Left ventricle myocardium inferior (tissue), 1 donor: Measurements from ENCODE around the gene ELMO2. TPM values are rescaled to one million over a fixed set of nuclear protein-coding genes. Genes with fewer than 3 reads are reported as not detected.

Experiments
- DNase-seq: peaks from one replicate; pipeline ENCODE4 v3.0.0-alpha.2; 2020
- H3K27ac ChIP-seq: fragments of 200-600 bp; replicated peaks from 2 replicates; pipeline ENCODE4 v1.8.0; 2021
- H3K27me3 ChIP-seq: fragments of 200-600 bp; 2 replicates; pipeline ENCODE4 v1.8.0; 2021; ENCODE audit warnings: low read depth
- H3K36me3 ChIP-seq: fragments of 200-600 bp; 2 replicates; pipeline ENCODE4 v1.8.0; 2021
- H3K4me1 ChIP-seq: fragments of 200-600 bp; 2 replicates; pipeline ENCODE4 v1.8.0; 2021
- H3K4me3 ChIP-seq: fragments of 200-600 bp; 2 replicates; pipeline ENCODE4 v1.8.0; 2021; ENCODE audit warnings: mild to moderate bottlenecking, moderate library complexity
- H3K9me3 ChIP-seq: fragments of 200-600 bp; replicated peaks from 2 replicates; pipeline ENCODE4 v1.8.0; 2021
- CTCF ChIP-seq: fragments of 200-600 bp; IDR thresholded peaks from 2 replicates; pipeline ENCODE4 v1.8.0; 2021; ENCODE audit warnings: antibody characterized with exemption, mild to moderate bottlenecking, borderline replicate concordance
- intact Hi-C: fragments of 100-400 bp; cut with micrococcal nuclease; formaldehyde crosslinking; loops from one replicate; pipeline ENCODE4 v1.11.0; 2022
- total RNA-seq: library from RNA; stranded (reverse); fragmentation: NEBNext Ultra II Directional; extraction: Animal tissue kit (Norgen Biotek cat#: 25700); gene quantifications from one replicate; pipeline ENCODE4 v1.2.1, GENCODE V29; 2021
- donor health status: DM: no; HTN: yes; CAD: no; lungs with severe emphysema.

ELMO2 gene
- total RNA-seq, 1 donor from 2014 or later = 28.5 TPM

GRCh38 chr20:46353500-46354206 lies 52.8 kb downstream of the ELMO2 start:
- H3K9me3 ChIP-seq = no peaks in the 10 kb centered on the region
- no peak overlapping the region for H3K4me3 ChIP-seq
- intact Hi-C loops = no loop called here
- H3K4me1 ChIP-seq = peaks cover 39% of the 10 kb centered on the region
- no peaks in the 10 kb centered on the region for H3K27me3 ChIP-seq
- no peak for DNase-seq
- no peak for TF ChIP-seq CTCF
- H3K36me3 ChIP-seq = peaks cover 26% of the 10 kb centered on the region
- no peak overlapping the region for H3K27ac ChIP-seq

GRCh38 chr20:46352370-46352938 lies 54.0 kb downstream of the ELMO2 start:
- intact Hi-C loops = no loop called here
- H3K4me1 ChIP-seq = peaks cover 34% of the 10 kb centered on the region
- H3K4me3 ChIP-seq = no peak overlapping the region
- no peaks in the 10 kb centered on the region for H3K9me3 ChIP-seq
- DNase-seq = no peak
- no peaks in the 10 kb centered on the region for H3K27me3 ChIP-seq
- H3K27ac ChIP-seq = no peak overlapping the region
- peaks cover 26% of the 10 kb centered on the region for H3K36me3 ChIP-seq
- no peak for TF ChIP-seq CTCF

GRCh38 chr20:46351357-46352058 lies 54.9 kb downstream of the ELMO2 start:
- peaks cover 24% of the 10 kb centered on the region for H3K4me1 ChIP-seq
- H3K27me3 ChIP-seq = no peaks in the 10 kb centered on the region
- H3K9me3 ChIP-seq = no peaks in the 10 kb centered on the region
- no peak overlapping the region for H3K27ac ChIP-seq
- intact Hi-C loops = no loop called here
- TF ChIP-seq CTCF = no peak
- peaks cover 26% of the 10 kb centered on the region for H3K36me3 ChIP-seq
- no peak for DNase-seq
- no peak overlapping the region for H3K4me3 ChIP-seq

GRCh38 chr20:46350986-46351267 lies 55.5 kb downstream of the ELMO2 start:
- DNase-seq = no peak

More at GRCh38 chr20:46350986-46351267, 55.5 kb downstream of the ELMO2 start:
- Histone ChIP-seq H3K4me1 (peaks cover 18% of the 10 kb centered on the region), H3K27me3 (no peaks in the 10 kb centered on the region), H3K36me3 (peaks cover 26% of the 10 kb centered on the region), H3K4me3 (no peak overlapping the region), H3K9me3 (no peaks in the 10 kb centered on the region), H3K27ac (no peak overlapping the region)
- no peak for TF ChIP-seq CTCF
- intact Hi-C loops = no loop called here
